Measurements from ENCODE around the gene MINDY4. TPM values are rescaled to one million over a fixed set of nuclear protein-coding genes. Genes with fewer than 3 reads are reported as not detected.

The MINDY4 gene
- total RNA-seq, 1 experiment from 2014 or later = 3.0 TPM

- no peaks in the 10 kb centered on the region for H3F3A ChIP-seq (ENCODE audit: low read length, unreplicated experiment)
- no peaks in the 10 kb centered on the region for H3K79me2 ChIP-seq (ENCODE audit: low read length)
- no peaks in the 10 kb centered on the region for H3K9me2 ChIP-seq (replicated peaks; ENCODE audit: low read length)
- intact Hi-C loops (cut with micrococcal nuclease) = no loop called here
- H3K9ac ChIP-seq (ENCODE audit: low read length) = no peak overlapping the region; the same call in 1 of the 2 replicates
- H3K4me3 ChIP-seq (ENCODE audit: low read length) = no peak overlapping the region
- peaks cover 22% of the 10 kb centered on the region for H3K4me1 ChIP-seq (ENCODE audit: insufficient read depth, low read length)
- ChIA-PET POLR2A (ENCODE audit: unreplicated experiment) (interaction anchor here (0.5 to 0.6 kb wide), 3 partner anchors 9 to 79 kb away, joined by 4 to 8 read pairs (median 5); no protein-coding TSS in a partner anchor), CTCF (no interaction called here)
- ATAC-seq (peak; percentile 65), DNase-seq (peak; percentile 47)
- H3K9me3 ChIP-seq (ENCODE audit: low read length) = no peaks in the 10 kb centered on the region
- H3K36me3 ChIP-seq (ENCODE audit: low read depth, low read length) = no peaks in the 10 kb centered on the region
- H3K4me2 ChIP-seq (ENCODE audit: low read length) = peak overlapping the region; percentile 0; the same call in 1 of the 2 replicates
- TF ChIP-seq EZH2phosphoT487 (IDR thresholded peaks at IDR 0.05; ENCODE audit: borderline replicate concordance, low read length) (no peak), EZH2 (IDR thresholded peaks at IDR 0.05; ENCODE audit: low read length, unreplicated experiment) (no peak)
- TF ChIP-seq, protein P1, sequence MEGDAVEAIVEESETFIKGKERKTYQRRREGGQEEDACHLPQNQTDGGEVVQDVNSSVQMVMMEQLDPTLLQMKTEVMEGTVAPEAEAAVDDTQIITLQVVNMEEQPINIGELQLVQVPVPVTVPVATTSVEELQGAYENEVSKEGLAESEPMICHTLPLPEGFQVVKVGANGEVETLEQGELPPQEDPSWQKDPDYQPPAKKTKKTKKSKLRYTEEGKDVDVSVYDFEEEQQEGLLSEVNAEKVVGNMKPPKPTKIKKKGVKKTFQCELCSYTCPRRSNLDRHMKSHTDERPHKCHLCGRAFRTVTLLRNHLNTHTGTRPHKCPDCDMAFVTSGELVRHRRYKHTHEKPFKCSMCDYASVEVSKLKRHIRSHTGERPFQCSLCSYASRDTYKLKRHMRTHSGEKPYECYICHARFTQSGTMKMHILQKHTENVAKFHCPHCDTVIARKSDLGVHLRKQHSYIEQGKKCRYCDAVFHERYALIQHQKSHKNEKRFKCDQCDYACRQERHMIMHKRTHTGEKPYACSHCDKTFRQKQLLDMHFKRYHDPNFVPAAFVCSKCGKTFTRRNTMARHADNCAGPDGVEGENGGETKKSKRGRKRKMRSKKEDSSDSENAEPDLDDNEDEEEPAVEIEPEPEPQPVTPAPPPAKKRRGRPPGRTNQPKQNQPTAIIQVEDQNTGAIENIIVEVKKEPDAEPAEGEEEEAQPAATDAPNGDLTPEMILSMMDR (conservative IDR thresholded peaks at IDR 0.05; ENCODE audit: low read depth, low read length) = no peak
- no peaks in the 10 kb centered on the region for H4K20me1 ChIP-seq (ENCODE audit: low read length)
- peak overlapping the region; percentile 39 for H3K27ac ChIP-seq (ENCODE audit: low read length)
- H2AFZ ChIP-seq (ENCODE audit: low read length) = peak overlapping the region; percentile 48
- BruUV-seq (replicated peaks) = no TSS peak
- no peaks in the 10 kb centered on the region for H3K27me3 ChIP-seq (ENCODE audit: low read length)
Observed at GRCh38 chr7:30920584-30921539, 149.6 kb downstream of the MINDY4 start.

DNA sequence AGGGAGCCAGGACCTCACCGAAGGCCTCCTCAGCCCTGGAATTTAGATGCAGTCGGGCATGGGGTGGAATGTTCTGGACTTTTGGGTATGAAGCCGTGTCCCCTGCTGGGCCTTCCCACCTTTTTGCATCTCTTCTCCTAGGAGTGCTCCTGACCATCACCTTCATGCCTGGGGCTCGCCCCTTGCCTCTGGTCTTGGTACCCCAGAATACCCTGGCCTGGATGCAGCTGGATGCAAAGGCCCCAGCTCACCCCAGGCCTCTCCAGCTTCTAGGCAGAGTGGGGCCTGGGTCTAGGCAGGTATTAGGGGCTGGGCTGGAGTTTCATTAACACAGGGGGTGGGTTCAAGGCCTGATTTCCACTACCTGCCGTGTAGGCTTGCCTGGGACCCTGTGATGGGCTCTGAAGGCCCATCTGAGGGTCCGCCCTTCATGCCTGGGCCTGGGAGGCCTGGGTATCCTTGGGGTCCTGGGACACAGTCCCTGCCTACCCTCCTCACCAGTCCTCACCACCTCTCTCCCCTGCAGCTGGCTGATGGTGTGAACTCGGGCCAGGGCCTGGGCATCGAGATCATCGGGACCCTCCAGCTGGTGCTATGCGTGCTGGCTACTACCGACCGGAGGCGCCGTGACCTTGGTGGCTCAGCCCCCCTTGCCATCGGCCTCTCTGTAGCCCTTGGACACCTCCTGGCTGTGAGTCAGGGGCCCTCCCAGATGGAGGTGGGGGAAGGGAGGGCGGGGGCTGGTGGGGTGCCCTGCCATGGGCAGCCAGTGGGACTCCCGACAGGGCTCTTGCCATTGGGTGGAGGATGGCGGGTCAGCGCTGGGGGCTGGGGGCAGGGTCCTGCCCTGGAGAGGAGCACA, 150.6 kb downstream of the MINDY4 start:
- H3K9me3 ChIP-seq (ENCODE audit: low read length) = no peaks in the 10 kb centered on the region
- DNase-seq = no peak
- H3K27ac ChIP-seq (ENCODE audit: low read length) = no peak overlapping the region
- H3K4me1 ChIP-seq (ENCODE audit: insufficient read depth, low read length) = peaks cover 22% of the 10 kb centered on the region
- H3K9ac ChIP-seq (ENCODE audit: low read length) = no peak overlapping the region
- ChIA-PET POLR2A (ENCODE audit: unreplicated experiment) (interaction anchor here (0.5 kb wide), 1 partner anchor 80 kb away, joined by 4 read pairs; no protein-coding TSS in a partner anchor), CTCF (no interaction called here)
- peak overlapping the region; percentile 0; the same call in 1 of the 2 replicates for H3K4me2 ChIP-seq (ENCODE audit: low read length)
- no peaks in the 10 kb centered on the region for H3K27me3 ChIP-seq (ENCODE audit: low read length)
- no peaks in the 10 kb centered on the region for H3K36me3 ChIP-seq (ENCODE audit: low read depth, low read length)
- ATAC-seq = no peak
- H4K20me1 ChIP-seq (ENCODE audit: low read length) = no peaks in the 10 kb centered on the region
- BruUV-seq (replicated peaks) = no TSS peak
- H3K9me2 ChIP-seq (replicated peaks; ENCODE audit: low read length) = no peaks in the 10 kb centered on the region
- no peaks in the 10 kb centered on the region for H3K79me2 ChIP-seq (ENCODE audit: low read length)
- TF ChIP-seq EZH2 (IDR thresholded peaks at IDR 0.05; ENCODE audit: low read length, unreplicated experiment) = no peak
- no peak for TF ChIP-seq EZH2phosphoT487 (IDR thresholded peaks at IDR 0.05; ENCODE audit: borderline replicate concordance, low read length)
- TF ChIP-seq, protein P1 (conservative IDR thresholded peaks at IDR 0.05; ENCODE audit: low read depth, low read length) = no peak
- no peak overlapping the region for H3K4me3 ChIP-seq (ENCODE audit: low read length)
- intact Hi-C loops (cut with micrococcal nuclease) = no loop called here
- H3F3A ChIP-seq (ENCODE audit: low read length, unreplicated experiment) = no peaks in the 10 kb centered on the region
- H2AFZ ChIP-seq (ENCODE audit: low read length) = peak overlapping the region; percentile 48

Data from PC-3 (cell line).